Kidney epithelial cell (primary cell): Measurements from ENCODE around the gene MBNL1. TPM values are rescaled to one million over a fixed set of nuclear protein-coding genes. Genes with fewer than 3 reads are reported as not detected.

ENCODE experiments used
- DNase-seq: peaks from one replicate; pipeline ENCODE4 v3.0.0-alpha.2; 2010; ENCODE audit warnings: low read depth
- H3K27me3 ChIP-seq: 2 replicates; pipeline ENCODE4 v1.6.0; 2011; ENCODE audit warnings: low read length; ENCODE audit not compliant: control insufficient read depth, insufficient read depth
- H3K36me3 ChIP-seq: 2 replicates; pipeline ENCODE4 v1.5.1; 2011; ENCODE audit warnings: low read length; ENCODE audit not compliant: control insufficient read depth, insufficient read depth
- H3K4me3 ChIP-seq: 2 replicates; pipeline ENCODE4 v1.5.1; 2011; ENCODE audit warnings: low read depth, mild to moderate bottlenecking, control low read depth, low read length
- CTCF ChIP-seq: IDR thresholded peaks from 2 replicates; pipeline ENCODE4 v1.5.1; 2011; ENCODE audit warnings: mild to moderate bottlenecking, moderate library complexity, low read length, control low read depth, inconsistent platforms; ENCODE audit not compliant: insufficient read depth, poor library complexity, severe bottlenecking
- total RNA-seq: library from RNA; depleted of rRNA; stranded (reverse); fragments of >200 nt; gene quantifications from 2 replicates; pipeline ENCODE4 v1.2.3, GENCODE V29; 2015

Gene MBNL1
- total RNA-seq, 1 donor from 2014 or later, result 47.5 TPM

DNA sequence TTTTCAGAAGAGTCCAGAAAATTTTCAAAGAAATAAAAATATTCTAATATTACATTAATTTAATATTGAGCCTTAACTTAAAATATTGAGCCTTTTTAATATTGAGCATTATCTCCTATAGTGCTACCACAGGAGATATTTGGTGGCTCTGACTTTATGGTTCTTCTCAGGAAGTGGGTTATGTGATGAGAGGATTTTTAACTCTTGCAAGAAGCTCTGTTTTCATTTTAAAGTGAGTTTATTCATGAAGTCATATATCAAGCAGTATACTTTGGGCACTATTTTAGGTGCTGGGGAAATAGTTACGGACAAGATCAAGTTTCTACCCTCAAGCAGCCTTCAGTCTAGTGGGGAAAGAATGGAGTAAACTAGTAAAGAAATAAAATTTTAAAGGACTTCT, 13.4 kb upstream of the MBNL1 start:
- no peak for DNase-seq
- no peaks in the 10 kb centered on the region for H3K36me3 ChIP-seq
- no peaks in the 10 kb centered on the region for H3K27me3 ChIP-seq
- no peak for TF ChIP-seq CTCF
- no peak overlapping the region for H3K4me3 ChIP-seq

GRCh38 chr3:152256851-152257562, 11.7 kb upstream of the MBNL1 start:
- Histone ChIP-seq H3K4me3 (no peak overlapping the region), H3K27me3 (no peaks in the 10 kb centered on the region), H3K36me3 (no peaks in the 10 kb centered on the region)
- DNase-seq, result no peak
- no peak for TF ChIP-seq CTCF

DNA sequence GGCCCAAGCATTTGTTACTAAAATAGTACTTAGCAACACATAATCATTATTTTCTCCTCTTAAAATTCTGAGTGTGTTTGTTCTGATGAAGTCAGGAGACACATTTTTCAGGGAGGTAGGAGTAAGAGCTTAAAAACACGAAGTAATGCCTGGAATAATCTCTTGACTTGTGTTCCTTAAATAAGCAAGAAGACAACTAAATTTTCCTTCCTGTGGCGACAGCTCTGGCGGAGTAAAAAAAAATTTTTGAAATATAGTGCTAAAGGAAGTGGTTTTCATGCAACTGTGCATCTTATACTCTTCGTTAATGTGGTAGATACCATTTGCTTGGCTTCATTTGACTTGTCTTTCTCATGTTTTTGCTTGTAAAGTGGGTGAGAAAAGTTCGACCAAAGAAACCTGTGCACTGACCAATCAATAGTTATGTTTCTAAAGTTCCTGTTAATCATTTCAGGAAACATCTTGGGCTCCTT, 11.1 kb upstream of the MBNL1 start:
- H3K27me3 ChIP-seq, result no peaks in the 10 kb centered on the region
- DNase-seq, result no peak
- H3K36me3 ChIP-seq, result no peaks in the 10 kb centered on the region
- TF ChIP-seq CTCF, result no peak
- H3K4me3 ChIP-seq, result no peak overlapping the region

DNA sequence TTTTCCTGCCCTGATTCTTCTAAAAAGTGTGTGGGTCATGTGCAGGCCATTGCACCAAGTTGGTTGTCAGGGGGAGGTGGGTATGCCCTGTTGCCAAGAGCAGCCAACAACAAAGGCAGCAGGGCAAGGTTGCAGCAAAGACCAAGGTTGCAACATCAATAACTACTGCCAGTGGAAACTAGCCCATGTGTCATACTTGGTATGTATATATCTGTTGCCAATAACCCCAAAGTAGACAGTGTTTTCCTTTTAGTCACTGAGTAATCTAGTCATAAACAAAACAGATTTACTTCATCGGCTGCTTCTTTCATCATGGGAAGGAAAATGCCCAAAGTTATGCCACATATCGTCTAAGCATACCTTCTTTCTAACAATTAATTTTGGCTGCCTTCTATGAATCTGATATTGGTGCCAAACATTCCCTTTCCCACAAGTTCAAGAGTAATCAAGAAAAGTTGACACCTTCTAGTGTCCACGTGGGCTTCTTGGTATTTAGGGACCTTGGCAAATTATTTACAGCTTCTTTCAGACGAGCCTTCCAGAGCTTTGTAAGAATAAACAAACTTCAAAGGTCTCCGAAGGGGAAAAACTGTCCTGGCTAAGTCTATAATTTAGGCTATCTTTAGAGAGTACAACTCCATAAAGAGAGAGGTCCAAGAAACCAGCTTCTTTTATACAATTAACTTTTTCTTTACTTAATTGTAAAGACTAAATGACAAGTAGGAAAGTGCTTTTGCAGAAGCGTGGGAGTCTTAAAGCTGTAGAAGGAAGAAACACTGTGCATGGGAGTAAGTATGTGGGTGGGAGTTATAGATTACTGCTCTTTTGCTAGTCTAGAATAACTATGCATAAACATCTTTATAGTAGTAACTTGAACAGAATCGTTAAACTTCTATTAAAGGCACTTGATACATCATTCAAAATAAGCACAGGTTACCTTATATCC, 10.0 kb upstream of the MBNL1 start:
- no peak for TF ChIP-seq CTCF
- Histone ChIP-seq H3K36me3 (no peaks in the 10 kb centered on the region), H3K27me3 (no peaks in the 10 kb centered on the region), H3K4me3 (no peak overlapping the region)
- DNase-seq, result peak; percentile 92

DNA sequence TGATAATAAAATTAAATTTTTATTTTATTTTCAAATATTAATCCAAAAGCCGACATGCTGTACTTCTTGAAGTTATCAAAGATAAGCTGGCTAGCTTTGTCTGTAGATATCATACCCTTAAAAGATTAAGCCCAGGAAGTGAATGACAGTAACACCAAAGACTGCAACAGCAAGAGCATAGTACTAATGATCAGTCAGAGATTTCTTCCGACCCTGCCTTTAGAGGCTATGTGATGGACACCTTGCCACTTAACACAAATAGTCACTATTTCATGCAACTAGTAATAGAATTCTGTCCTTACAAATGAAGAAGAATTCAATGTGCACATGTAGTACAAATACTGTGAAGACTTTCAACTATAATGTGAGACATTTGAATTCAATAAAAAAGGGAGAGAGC, 9.3 kb upstream of the MBNL1 start:
- Histone ChIP-seq H3K27me3 (no peaks in the 10 kb centered on the region), H3K4me3 (no peak overlapping the region), H3K36me3 (no peaks in the 10 kb centered on the region)
- no peak for DNase-seq
- no peak for TF ChIP-seq CTCF
